BLaER1 treated with 17β-estradiol and CSF1 and Interleukin-3, amounts not matched to agents 10 nM and 100 nM (cell line): ENCODE results near the gene CFAP54.

Source experiments
- H3K27ac ChIP-seq, 11 experiments: shearing (Covaris generic); formaldehyde crosslinking; 2 replicates each; pipeline ENCODE4 v1.8.1; 2022
- H3K27me3 ChIP-seq, 11 experiments: shearing (Covaris generic); formaldehyde crosslinking; 2 replicates each; pipeline ENCODE4 v1.8.1; 2022
- H3K36me3 ChIP-seq, 11 experiments: shearing (Covaris generic); formaldehyde crosslinking; 2 replicates each; pipeline ENCODE4 v1.8.1; 2022
- H3K4me1 ChIP-seq, 10 experiments: shearing (Covaris generic); formaldehyde crosslinking; 2 replicates each; pipeline ENCODE4 v1.8.1; 2022
- H3K4me2 ChIP-seq, 11 experiments: shearing (Covaris generic); formaldehyde crosslinking; 2 replicates each; pipeline ENCODE4 v1.8.1; 2022
- H3K4me3 ChIP-seq, 10 experiments: shearing (Covaris generic); formaldehyde crosslinking; 2 replicates each; pipeline ENCODE4 v1.8.1; 2022
- H3K9ac ChIP-seq, 11 experiments: shearing (Covaris generic); formaldehyde crosslinking; 2 replicates each; pipeline ENCODE4 v1.8.1; 2022
- H3K9me3 ChIP-seq, 11 experiments: shearing (Covaris generic); formaldehyde crosslinking; replicated peaks in 1 of 11; 2 replicates each; pipeline ENCODE4 v1.8.1; 2022
- H4K20me1 ChIP-seq, 11 experiments: shearing (Covaris generic); formaldehyde crosslinking; 2 replicates each; pipeline ENCODE4 v1.8.1; 2022
- Cebpa-rat ChIP-seq, 11 experiments: shearing (Covaris generic); IDR thresholded peaks; 2 replicates each; pipeline ENCODE4 v1.8.1; 2022

CFAP54 gene

DNA sequence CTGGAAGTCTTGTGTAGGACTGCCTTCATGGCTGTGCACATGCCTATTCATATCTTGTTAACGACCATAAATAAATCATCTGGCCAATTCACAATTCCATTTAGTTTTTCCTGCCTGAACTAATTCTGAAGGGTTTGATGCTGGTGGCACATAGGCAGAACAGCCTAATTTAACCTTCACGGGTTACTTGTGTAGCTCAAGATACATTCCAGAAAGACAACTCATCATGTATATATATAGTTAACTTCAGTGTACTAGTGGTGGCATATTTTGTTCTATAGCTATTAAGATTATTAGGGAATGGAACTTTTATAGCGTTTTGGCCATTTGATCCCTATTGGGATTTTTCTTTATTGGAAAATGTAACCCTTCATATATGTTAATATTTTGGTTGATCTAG is 31.4 kb downstream of the CFAP54 start:
- Histone ChIP-seq H3K4me2 (no peak overlapping the region), H3K27me3 (no peaks in the 10 kb centered on the region), H3K27ac (no peak overlapping the region), H3K36me3 (no peaks in the 10 kb centered on the region), H3K9ac (no peak overlapping the region), H4K20me1 (no peaks in the 10 kb centered on the region), H3K9me3 (no peaks in the 10 kb centered on the region), H3K4me1 (no peaks in the 10 kb centered on the region), H3K4me3 (no peak overlapping the region)
- TF ChIP-seq Cebpa-rat (IDR thresholded peaks at IDR 0.05): no peak

DNA sequence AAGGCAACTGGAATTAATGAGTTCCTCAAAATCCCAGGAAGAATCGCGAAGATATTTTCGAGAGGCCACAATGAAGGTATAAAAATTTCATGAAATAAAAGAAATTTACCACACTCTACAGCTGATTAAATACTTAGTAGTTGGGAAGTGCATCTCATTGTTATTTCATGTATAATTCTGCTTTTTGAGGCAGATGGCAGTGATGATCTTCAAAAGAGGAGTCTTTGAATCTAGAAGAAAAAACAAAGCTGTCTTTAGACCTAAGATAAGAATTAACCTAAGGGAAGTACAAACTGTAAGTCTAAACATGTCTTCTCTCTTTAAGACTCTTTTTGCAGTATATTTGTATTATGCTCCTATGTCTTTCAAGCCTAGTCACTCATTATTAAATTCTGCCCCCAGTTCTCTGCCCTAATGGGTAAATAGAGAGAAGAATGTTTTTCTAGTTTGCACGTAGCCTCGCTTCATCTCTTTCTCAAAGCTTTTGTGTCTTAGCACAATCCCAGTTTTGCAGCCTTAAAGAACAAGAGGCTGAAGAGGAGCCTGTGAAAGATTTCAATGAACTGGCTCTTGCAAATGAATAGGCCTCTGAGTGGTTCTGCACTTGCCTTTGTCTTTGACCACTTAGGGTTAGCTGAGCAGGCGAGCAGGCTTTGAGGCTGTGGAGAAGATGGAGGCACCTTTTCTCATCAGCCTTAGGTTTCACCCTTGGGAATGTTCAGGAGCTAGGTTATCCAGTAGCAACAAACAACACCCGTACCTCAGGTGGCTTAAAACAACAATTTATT is 32.7 kb downstream of the CFAP54 start:
- no peaks in the 10 kb centered on the region for H4K20me1 ChIP-seq
- H3K27ac ChIP-seq: no peak overlapping the region
- no peaks in the 10 kb centered on the region for H3K27me3 ChIP-seq
- H3K4me1 ChIP-seq: no peaks in the 10 kb centered on the region
- no peak overlapping the region for H3K9ac ChIP-seq
- no peaks in the 10 kb centered on the region for H3K36me3 ChIP-seq
- H3K4me3 ChIP-seq: no peak overlapping the region
- H3K9me3 ChIP-seq: no peaks in the 10 kb centered on the region
- no peak overlapping the region for H3K4me2 ChIP-seq
- no peak for TF ChIP-seq Cebpa-rat (IDR thresholded peaks at IDR 0.05)

DNA sequence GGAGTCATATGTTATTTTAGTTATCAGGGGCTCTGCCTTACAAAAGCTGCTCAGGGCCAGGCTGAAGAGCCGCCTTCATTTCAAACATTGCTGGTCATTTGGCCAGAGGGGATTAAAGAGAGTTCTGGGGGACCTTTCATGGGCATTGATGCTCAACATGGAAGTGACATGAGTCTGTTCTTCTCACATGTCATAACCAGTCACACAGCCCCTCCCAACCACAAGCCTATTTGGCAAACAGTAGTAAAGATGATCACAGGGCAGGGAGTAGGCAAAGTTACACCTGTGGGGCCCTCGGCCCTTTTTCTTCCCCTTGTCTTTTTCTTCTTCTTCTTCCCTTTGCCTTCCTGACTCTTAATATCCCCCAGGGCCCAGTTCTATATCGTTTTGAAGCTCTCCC is 33.3 kb downstream of the CFAP54 start:
- TF ChIP-seq Cebpa-rat (IDR thresholded peaks at IDR 0.05): no peak
- Histone ChIP-seq H3K9ac (no peak overlapping the region), H3K27ac (no peak overlapping the region), H3K4me3 (no peak overlapping the region), H3K27me3 (no peaks in the 10 kb centered on the region), H4K20me1 (no peaks in the 10 kb centered on the region), H3K36me3 (no peaks in the 10 kb centered on the region), H3K4me2 (no peak overlapping the region), H3K9me3 (no peaks in the 10 kb centered on the region), H3K4me1 (no peaks in the 10 kb centered on the region)

DNA sequence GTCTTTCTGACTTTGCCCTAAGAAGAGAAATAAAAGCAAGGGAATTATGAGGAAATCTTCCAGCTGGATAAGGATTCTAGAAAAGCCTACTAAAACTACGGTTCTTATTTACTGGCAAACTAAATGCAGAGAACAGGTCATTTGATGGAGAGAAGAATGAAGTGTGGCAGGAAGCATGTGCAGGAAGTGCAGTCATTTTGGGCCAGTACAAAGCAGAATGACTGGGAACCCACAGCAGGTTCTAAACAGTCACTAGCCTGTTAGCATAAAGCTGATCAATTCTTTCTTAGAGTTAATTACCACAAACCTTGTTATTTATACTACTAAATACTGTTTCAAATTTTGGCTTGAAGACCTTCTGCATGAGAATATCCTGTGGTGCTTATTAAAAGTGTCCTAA is 36.7 kb downstream of the CFAP54 start:
- H3K4me3 ChIP-seq: no peak overlapping the region
- H3K9ac ChIP-seq: no peak overlapping the region

DNA sequence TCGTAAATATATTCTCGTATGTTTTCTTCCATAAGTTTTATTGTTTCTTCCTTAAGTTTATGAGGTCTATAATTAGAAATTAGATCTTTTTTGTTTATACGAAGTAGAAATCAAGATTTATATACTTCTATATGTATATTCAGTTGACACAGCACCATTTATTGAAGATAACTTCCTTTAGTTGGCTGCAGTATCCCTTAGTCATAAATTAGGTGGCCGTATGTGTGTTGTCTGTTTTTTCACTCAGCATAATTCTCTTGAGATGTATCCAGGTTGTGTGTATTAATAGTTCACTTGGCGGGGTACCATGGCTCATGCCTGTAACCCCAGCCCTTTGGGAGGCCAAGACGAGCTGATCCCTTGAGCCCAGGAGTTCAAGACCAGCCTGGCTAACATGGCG is 40.5 kb downstream of the CFAP54 start:
- Histone ChIP-seq H3K4me3 (no peak overlapping the region), H3K4me2 (no peak overlapping the region), H3K27me3 (no peaks in the 10 kb centered on the region), H4K20me1 (no peaks in the 10 kb centered on the region), H3K4me1 (no peaks in the 10 kb centered on the region), H3K27ac (no peak overlapping the region), H3K9ac (no peak overlapping the region), H3K36me3 (no peaks in the 10 kb centered on the region), H3K9me3 (no peaks in the 10 kb centered on the region)
- no peak for TF ChIP-seq Cebpa-rat (IDR thresholded peaks at IDR 0.05)

More for the DNA sequence above, 36.7 kb downstream of the CFAP54 start:
- Histone ChIP-seq H3K27me3 (no peaks in the 10 kb centered on the region), H3K4me1 (no peaks in the 10 kb centered on the region), H3K4me2 (no peak overlapping the region), H3K36me3 (no peaks in the 10 kb centered on the region), H3K27ac (no peak overlapping the region), H4K20me1 (no peaks in the 10 kb centered on the region), H3K9me3 (no peaks in the 10 kb centered on the region)
- TF ChIP-seq Cebpa-rat (IDR thresholded peaks at IDR 0.05): no peak

DNA sequence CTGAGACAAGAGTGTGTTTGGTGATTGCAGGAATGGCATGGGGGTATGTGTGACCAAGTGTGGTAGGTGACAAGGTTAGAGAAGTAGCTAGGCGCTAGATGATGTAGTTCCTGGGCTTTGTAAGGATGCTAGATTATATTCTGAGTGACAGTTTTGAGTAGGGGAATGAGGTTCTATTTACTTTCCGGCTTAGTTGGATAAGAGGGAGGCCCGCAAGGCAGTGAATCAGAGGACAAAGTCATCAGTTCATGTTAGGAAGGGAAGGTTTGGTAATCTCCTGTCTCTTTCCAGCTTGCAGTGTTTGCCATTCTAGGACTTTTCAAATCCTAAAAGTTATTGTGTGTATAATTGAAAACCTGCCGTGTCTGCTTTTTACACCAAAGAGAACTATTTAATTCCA is 45.0 kb downstream of the CFAP54 start:
- Histone ChIP-seq H3K36me3 (no peaks in the 10 kb centered on the region), H3K4me1 (no peaks in the 10 kb centered on the region), H3K27ac (no peak overlapping the region), H3K27me3 (no peaks in the 10 kb centered on the region), H3K4me3 (no peak overlapping the region), H4K20me1 (no peaks in the 10 kb centered on the region), H3K9ac (no peak overlapping the region), H3K4me2 (no peak overlapping the region), H3K9me3 (no peaks in the 10 kb centered on the region)
- TF ChIP-seq Cebpa-rat (IDR thresholded peaks at IDR 0.05): no peak

DNA sequence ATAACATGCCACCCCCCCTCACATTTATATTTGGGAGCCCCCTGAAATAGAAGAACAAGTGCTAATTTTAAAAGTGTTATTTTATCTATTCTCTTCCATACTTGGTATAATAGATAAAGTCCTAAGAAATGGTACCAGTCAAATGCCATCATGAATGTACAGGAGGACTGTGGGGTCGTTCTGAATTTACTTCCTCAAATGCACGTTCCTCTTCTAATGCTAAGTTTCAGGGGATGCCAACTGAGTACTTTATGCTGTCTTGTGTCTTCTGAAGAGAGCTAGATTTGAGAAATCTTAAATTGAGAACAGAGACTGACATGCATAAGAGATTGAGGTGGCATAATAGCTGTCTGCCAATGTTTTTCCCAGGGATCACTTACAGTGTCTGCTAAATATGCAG is 59.0 kb downstream of the CFAP54 start:
- Histone ChIP-seq H3K27me3 (no peaks in the 10 kb centered on the region), H4K20me1 (no peaks in the 10 kb centered on the region), H3K27ac (no peak overlapping the region), H3K9me3 (peaks cover 0 to 5% (median 4%) of the 10 kb centered on the region in 11 experiments; a peak in 6 of 22 replicates), H3K4me3 (no peak overlapping the region), H3K4me2 (no peak overlapping the region), H3K4me1 (peaks cover 9 to 17% (median 13%) of the 10 kb centered on the region in 10 experiments; a peak in 19 of 20 replicates), H3K36me3 (no peaks in the 10 kb centered on the region), H3K9ac (no peak overlapping the region)
- TF ChIP-seq Cebpa-rat (IDR thresholded peaks at IDR 0.05): no peak

DNA sequence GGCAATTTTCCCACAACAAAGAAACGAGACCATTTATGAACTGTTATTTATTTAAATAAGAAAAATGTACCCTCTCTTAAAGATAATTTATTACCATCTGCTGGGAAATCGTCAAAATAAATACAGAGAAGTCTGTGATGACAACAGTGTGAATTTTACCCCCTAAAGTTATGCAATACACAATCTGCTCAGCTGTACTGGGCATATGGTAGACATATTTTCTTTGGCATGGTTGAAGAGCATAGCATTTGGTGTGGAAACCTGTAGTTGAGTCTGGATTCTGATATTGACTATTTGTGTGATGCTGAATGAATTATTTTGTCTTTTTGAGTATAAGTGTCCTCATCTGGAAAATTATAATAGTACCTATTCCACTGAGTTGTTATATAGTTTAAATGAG is 60.0 kb downstream of the CFAP54 start:
- no peaks in the 10 kb centered on the region for H3K36me3 ChIP-seq
- H3K27ac ChIP-seq: no peak overlapping the region
- peaks cover 9 to 17% (median 13%) of the 10 kb centered on the region in 10 experiments; a peak in 19 of 20 replicates for H3K4me1 ChIP-seq
- H3K9ac ChIP-seq: no peak overlapping the region
- H4K20me1 ChIP-seq: no peaks in the 10 kb centered on the region
- H3K9me3 ChIP-seq: no peaks in the 10 kb centered on the region
- H3K4me2 ChIP-seq: no peak overlapping the region
- 0 out of 22 replicates have a peak, but pooled peaks of 1 of the 11 experiments have one; percentile 27 for TF ChIP-seq Cebpa-rat (IDR thresholded peaks at IDR 0.05)
- H3K4me3 ChIP-seq: no peak overlapping the region
- no peaks in the 10 kb centered on the region for H3K27me3 ChIP-seq

DNA sequence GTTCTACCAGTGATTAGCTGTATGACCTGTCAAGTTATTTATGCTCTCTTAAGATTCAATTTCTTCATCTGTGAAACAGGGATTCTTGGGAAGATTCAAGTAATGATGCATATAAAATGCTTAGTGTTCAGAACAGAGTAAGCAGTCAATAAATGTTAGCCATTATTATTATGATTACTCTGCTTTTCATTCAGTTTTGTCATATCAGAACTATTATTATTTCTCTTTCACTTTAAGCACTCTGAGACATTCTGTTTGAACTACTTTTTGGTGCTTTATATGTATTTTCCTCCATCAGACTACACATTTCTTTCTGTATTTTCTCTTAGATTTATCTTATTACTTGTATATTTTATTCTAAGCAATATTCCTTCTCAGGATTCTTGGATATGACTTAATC is 81.2 kb downstream of the CFAP54 start:
- Histone ChIP-seq H3K9ac (no peak overlapping the region), H3K4me3 (no peak overlapping the region), H3K4me1 (no peaks in the 10 kb centered on the region), H3K27ac (no peak overlapping the region), H3K36me3 (no peaks in the 10 kb centered on the region), H3K27me3 (no peaks in the 10 kb centered on the region), H4K20me1 (no peaks in the 10 kb centered on the region), H3K9me3 (peaks cover 0 to 11% (median 0%) of the 10 kb centered on the region in 11 experiments; a peak in 9 of 22 replicates), H3K4me2 (no peak overlapping the region)
- no peak for TF ChIP-seq Cebpa-rat (IDR thresholded peaks at IDR 0.05)
